ENCODE measurements around the gene ACAN.

Gene ACAN

DNA sequence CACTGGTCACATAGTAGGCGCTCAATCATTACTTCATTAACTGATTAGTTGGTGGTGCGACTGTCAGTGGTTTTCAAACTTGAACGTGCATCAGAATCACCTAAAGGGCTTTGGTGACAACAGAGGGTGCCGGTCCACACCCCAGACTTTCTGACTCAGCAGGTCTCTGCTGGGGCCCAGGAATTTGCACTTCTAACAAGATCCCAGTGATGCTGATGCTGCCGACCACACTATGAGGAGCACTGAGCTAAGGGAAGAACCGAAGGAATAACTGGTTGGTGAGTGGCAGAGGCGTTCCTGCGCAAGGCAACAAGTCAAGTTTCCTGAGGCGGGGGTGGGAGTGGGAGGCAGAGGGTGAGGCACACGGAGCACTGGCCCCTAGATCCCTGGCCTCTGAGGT lies 73.3 kb downstream of the ACAN start:
- DNase-seq (ENCODE audit: low read depth in 2 of 3, low spot score in 1 of 3): no peak

DNA sequence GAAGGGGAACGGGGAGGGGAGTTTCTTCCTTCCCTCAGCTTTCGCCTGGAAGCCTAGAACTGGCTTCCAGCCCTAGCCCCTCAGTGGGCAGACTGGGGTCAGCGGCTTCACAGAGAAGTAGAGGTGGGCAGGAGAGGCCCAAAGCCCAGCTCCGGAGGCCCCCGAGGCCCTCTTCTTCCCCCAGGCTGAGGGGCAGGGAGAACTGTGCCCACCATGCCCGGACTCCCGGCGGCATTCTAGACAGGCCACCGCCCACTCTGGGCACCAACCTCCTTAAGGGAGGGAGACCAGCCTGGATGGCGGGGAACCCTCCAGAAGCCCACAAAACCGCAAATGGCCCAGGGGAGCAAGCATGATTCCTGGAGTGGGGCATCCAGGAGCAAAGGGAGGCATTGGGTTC lies 74.2 kb downstream of the ACAN start:
- DNase-seq (ENCODE audit: low read depth in 2 of 3, low spot score in 1 of 3): no peak

DNA sequence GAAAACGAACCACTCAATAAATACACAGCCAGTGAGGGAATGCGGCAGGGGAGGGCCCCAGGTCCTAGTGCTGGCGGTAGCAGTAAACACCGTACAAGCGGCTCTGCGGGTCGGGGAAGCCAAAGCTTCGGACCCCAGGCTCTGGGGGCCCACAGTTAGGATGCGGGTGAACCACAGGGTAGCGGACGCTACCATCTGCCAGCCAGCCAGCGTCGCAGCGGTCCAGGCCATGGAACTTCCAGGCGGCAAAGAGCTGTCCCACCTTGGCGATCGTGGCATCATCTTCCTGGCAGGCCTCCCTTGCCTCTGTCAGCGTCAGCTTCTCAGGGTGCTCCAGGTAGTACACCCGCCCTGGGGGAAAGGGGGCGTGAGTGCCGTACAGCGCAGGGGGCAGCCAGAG lies 74.7 kb downstream of the ACAN start:
- DNase-seq (ENCODE audit: low read depth in 2 of 3, low spot score in 1 of 3): no peak

DNA sequence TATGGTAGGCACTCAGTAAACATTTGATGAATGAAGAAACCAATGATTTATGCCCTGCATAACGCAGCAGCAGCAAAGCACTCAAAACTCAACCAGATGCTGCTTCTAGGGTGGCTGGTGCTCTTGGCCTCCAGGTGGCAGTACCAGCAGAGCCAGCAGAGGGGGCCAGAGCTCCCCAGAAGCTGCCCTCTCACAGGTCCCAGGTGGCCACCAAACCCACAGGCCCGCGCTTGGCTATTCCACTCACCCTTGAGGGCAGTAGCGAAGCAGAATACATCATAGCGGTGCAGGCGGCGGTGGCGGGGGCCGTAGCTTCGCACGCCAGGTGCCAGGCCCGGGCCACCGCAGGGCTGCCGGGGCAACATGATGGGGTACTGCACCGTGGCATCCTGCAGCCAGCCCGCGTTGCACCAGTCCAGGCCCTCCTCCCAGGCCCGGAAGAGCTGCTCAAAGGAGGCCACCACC lies 75.5 kb downstream of the ACAN start:
- DNase-seq (ENCODE audit: low read depth in 2 of 3, low spot score in 1 of 3): peak in 1 of 3 donors; percentile 16

DNA sequence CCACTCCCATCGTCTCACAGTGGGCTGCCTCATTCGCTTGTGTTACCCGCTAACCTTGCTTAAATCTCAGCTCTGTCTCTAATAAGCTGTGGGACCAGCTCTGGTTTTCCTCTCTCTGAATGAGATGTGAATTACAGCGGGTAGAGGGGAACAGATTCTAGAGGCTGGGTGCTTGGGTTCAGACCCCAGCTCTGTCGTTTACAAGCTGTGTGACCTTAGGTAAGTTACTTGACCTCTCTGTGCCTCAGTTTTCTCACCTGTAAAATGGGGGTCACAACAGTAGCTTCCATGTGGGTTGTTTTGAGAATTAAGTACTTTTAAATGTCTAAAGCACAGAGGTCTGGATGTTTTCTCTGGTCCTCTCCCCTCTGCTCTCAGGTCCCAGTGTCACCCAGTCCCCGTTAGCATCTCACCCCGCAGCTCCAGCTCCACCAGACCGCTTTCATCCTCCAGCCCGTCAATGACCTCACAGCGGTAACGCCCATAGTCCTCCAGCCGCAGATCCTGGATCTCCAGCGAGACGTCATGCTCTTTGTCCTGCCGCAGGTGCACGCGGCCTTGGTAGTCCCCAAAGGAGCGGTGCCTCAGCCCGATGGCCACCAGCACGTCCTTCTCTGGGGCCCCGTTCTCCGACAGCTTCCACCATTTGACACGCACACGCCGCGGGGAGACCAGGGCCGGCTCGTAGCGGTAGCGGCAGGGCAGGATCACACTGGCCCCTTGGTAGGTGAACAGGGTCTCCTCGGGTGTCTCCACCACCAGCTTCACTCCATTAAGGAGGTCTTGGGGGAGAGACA lies 77.9 kb downstream of the ACAN start:
- DNase-seq (ENCODE audit: low read depth in 2 of 3, low spot score in 1 of 3): no peak

DNA sequence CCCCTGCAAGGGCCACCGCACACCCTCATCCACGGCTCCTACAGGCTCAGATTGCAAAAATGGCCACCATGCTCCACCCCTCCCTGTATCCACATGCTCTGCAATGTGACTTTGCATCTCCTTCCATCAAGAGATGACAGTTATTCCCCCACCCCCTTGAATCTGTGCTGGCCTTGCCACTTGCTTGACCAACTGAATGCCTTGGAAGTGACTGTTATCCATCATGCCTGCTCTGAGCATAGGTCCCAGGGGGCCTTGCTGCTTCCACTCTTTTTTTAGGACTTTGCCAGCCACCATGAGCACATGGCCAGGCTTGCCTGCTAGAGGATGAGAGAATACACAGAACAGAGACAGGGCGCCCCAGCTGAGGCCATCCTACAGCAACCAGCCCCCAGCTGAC lies 78.5 kb downstream of the ACAN start:
- DNase-seq (ENCODE audit: low read depth in 2 of 3, low spot score in 1 of 3): no peak

DNA sequence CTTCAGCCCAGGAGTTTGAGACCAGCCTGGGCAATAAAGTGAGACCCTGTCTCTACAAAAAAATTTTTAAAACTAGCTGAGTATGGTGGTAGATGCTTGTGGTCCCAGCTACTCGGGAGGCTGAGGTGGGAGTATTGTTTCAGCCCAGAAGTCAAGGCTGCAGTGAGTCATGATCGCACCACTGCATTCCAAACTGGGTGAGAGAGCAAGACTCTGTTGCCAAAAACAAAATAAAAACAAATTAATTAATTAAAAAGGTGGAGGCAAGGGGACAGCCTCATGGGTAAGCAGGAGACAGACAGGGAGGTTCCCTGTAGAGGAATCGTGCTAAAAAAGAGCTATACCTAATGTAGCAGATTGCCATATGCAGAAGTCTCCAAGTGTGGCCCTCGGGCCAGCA lies 79.5 kb downstream of the ACAN start:
- DNase-seq (ENCODE audit: low read depth in 2 of 3, low spot score in 1 of 3): no peak

DNA sequence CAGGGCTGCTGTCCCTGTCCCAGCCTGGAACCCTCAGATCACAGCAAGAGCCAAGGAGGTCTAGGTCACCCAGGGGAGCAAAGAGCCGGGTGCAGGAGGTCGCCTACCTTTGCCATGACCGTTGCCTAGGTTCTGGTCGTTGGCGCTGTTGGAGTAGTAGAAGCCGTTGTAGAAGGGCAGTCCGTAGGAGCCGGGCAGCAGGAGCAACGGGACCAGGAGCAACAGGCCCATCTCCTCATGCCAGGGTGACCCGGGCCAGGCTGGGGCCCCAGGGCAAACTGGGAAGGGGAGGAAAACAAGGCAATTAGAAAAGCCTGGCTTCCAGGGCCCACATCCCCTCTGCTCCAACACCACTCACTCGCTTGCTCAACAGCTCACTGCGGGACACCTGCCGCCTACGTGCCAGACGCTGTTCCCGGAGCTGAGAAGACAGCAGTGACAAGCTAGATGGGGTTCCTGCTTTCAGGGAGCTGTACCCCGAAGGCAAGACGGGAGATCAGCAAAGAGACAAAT lies 83.9 kb downstream of the ACAN start:
- DNase-seq (ENCODE audit: low read depth in 2 of 3, low spot score in 1 of 3): no peak

DNA sequence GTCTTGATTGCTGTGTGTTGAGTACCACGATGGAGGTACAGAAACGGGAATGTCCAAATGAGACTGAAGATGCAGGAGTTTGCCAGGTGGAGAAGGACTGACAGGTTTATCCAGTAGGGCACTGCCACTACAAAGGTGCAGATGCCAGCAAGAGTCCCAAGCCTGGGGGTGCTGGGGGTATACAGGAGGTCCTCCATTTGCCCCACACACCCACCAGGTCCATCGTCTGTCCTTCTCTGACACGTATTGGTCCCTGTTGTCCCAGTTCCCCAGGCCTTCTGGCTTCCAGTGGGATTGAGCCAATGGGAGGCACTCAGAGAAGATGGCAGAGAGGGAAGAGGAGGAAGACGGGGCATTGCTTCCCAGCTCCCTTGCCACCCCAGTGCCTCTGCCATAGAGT lies 85.5 kb downstream of the ACAN start:
- DNase-seq (ENCODE audit: low read depth in 2 of 3, low spot score in 1 of 3): no peak

DNA sequence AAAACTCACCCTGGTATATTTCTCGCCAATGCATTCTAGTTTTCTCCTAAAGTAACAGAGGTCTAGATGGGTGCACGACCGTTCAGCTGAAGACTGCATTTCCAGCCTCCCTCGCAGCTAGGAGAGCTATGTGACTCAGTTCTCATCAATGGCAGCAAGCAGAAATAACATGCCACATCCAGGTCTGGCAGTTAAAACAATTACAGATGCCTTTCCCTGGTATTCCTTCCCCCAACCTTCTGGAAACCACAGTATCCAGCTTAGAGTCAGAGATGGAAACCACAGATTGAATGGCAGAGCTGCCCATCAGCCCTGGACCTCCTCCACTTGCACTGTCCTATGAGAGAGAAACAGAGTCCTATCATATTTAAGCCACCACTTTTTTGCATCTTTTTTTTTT lies 87.3 kb downstream of the ACAN start:
- no peak for DNase-seq (ENCODE audit: low read depth in 2 of 3, low spot score in 1 of 3)

DNA sequence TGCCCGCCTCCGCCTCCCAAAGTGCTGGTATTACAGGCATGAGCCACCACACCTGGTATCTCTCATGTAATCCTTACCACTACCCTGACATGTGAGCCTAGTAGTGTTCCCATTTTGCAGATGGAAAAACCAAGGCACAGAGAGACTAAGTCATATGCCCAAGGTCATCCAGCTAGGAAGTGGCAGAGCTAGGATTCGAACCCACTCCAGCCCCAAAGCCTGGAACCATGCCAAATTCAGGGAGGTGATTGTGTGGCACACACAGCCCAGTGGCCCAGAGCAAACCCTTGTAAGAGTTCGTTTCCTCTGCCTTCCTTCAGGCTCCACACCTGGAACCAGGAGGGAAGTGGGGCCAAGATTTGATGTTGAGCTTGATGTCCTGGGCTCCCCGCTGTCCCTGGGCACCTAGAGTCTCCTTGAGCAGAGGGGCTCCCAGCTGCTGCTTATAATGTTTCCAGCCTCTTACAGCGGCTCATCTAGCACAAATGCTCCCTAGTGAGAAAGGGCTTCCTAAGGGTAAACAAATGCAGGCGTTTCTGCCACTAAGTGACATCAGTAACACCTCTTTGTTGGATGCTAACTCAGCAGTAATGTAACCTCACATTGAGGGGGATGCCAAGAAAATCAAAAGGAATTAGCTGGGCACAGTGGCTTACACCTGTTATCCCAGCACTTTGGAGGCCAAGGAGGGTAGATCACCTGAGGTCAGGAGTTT lies 88.5 kb downstream of the ACAN start:
- no peak for DNase-seq (ENCODE audit: low read depth in 2 of 3, low spot score in 1 of 3)

DNA sequence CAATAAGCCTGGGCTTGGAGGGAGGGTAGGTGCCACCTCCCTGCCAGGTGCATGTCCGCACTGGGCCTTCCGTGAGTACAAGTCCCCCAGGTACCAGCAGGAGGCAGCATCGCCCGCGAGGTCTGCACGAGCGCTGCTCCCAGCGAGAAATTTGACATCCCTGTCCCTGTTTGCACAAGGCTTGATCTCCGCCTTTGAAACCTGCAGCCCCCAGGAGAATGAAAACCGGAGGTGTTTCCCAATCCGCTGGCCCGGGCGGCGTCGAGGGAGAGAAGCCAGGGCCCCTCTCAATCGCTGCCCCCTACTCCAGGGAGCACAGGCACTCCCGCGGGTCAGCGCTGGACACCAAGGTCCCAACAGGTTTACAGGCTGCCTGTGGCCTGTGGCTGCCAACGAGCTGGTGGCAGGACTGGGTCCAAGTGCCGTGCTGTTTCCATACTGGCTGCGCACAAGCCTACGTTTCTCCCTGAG lies 91.1 kb downstream of the ACAN start:
- DNase-seq (ENCODE audit: low read depth in 2 of 3, low spot score in 1 of 3): peak; percentile 76 to 85 (median 80)

DNA sequence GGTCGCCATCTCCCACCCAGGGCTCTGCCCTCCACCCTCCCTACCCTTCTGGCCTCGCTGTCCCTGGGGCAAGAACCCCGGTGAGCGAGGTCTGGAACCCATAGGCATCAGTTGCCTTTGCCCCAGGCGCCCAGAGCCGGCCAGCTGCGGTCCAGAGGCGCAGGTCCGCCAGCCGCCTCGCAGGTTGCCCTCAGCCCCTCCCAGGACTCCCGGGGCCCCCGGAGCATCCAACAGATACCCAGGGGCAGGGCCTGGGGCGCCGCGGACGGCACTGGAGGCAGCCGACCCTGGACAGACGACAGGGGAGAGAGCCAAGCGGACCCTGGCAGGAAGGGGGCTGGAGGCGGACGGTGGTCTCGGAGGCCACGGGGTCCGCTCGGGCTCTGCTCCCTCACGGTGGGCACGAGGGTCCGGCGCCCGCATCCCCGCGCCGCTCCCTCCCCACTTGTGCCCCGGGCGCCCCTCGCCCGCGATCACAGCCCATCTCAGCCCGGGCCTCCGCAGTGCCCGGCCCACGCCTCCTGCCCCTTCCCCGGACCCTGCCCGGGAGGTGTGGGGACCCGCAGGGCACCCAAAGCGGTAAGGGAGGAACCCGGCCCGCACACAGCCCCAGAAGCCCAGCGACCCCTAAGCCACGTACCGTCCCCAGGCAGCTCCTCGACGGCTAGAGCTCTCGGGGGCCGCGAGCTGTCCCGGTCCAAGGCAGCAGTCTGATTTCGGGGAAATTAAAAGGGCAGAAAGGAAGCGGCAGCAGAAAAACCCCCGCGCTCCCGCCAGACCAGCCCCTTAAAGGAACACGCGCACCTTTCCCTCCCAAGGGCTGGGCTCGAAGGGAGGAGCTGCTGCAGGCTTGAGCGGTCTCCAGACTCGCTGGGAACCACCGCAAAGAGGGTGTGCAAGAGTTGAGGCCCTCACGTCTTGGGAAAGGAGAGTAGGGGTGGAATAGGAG lies 91.9 kb downstream of the ACAN start, which contains the start of gene HAPLN3:
HAPLN3 (minus strand) TSS at position 726 of the 949 bp plus-strand sequence. CDS start 8,246 bp downstream, outside the sequence.
- DNase-seq (ENCODE audit: low read depth in 2 of 3, low spot score in 1 of 3): peak; percentile 46 to 60 (median 60)

DNA sequence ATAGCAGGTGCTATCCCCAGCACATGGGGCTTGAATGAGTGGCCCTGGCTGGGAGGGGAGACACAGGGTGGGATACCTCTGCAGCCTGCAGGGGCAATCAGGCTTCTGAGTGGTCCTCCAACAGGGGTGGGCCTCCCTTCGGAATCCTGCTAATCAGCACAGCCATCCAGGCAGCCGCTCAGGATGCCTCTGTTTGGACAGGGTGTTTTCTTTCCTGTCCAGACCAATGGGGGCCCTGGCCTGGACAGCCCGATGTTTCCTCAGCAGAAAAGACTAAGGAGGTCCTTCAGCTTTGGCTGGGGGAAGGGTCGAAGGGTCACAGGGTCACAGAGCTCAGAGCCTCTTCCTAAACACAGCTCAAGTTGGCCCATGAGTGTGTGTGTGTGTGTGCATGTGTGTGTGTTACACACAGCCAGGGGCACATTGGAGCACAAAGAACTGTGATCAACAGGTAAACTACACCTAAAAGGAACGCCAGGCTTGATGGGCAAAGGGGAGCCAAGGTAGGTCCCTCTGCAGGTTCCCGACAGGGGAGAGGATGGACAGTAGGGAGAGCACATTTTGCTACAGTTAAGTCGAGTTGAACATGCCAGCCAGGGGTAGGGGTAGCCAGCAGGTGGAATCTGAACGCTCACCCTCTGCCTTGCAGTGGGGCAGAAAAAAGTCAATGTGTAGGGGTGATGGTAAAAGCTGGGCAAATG lies 93.2 kb downstream of the ACAN start:
- DNase-seq (ENCODE audit: low read depth in 2 of 3, low spot score in 1 of 3): no peak

DNA sequence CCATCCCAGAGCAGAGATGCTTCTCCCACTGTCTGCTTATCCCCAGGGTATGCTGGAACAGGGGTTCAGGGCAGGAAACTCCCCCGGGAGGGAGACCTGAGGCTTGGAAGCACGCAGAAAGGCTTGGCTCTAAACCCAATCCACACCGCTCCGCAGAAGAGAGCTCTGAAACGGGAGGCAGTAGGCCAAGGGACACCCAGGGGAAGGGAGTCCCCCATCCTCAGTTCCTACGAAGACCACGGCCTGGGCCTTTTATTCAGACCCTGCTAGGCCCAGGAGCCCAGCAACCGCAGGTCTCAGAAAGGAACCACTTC lies 93.9 kb downstream of the ACAN start:
- no peak for DNase-seq (ENCODE audit: low read depth in 2 of 3, low spot score in 1 of 3)

DNA sequence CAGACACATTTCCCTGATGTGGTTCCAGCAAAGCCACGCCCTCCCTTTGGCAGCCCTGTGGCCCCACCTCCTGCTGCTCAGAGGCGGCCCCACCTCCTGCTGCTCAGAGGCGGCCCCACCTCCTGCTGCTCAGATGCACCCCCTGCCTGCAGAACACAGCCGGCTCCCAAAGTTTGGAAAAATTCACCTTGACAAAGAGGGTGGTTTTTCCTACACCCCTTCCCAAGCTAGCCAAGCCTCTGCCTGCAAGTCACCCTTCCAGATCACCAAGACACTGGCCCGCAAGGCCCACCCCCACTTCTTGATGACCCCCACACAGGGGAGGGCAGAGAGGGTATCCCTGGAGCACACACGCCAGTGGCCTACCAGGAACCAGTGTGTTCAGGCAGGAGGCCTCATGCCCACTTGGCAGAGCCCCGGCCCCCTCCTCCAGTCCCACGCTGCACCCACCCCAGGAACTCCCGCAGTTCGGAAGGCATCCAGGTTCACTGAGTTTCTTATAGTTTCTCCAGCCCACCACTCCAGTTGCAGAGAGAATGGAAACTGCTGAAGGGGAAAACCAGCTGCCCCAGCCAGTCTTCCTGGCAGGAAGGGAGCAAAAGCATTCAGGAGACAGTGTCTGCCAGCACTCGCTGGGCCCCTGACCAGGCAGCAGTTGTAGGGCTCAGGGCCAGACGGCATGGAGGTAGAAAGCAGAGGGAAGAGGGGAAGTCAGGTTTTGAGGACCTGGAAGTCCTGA lies 94.4 kb downstream of the ACAN start:
- DNase-seq (ENCODE audit: low read depth in 2 of 3, low spot score in 1 of 3): peak; percentile 61 to 80 (median 71)

DNA sequence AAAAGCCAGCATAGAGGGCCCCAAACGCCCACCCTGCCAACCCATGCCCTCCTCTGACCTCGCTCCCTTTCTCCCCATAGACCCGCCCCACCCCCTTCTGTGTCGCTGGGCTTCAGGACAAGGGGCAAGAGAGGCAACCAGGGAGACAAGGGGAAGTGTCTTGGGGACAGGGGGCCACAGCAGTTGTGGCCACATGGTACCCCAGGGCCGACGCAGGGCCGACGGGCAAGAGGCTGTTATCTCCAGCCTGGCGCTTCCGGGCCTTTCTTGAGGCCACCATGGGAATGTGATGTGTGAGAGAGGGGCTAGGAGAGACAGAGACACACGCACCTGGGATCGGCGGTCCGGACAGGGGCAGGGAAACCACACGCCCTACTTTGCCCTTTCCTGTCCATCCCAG lies 95.5 kb downstream of the ACAN start:
- no peak for DNase-seq (ENCODE audit: low read depth in 2 of 3, low spot score in 1 of 3)

DNA sequence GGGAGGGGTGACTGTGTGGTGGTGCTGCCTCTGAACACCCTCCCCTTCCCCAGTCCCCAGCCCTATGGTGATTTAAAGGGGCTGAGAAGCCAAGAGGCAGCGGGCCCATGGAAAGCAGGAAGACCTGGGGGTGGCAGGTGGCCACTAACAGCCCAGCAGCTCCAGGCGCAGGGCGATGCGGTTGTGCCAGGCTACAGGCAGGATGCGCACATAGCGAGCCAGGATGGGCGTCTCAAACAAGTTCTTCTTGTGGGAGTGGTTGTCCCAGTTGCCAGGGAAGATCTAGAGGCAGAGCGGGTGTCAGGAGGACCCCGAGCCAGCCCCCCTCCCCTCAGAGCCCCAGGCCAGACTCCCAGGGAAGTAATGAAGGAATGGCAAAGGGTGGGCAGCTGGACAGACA lies 96.0 kb downstream of the ACAN start:
- no peak for DNase-seq (ENCODE audit: low read depth in 2 of 3, low spot score in 1 of 3)

DNA sequence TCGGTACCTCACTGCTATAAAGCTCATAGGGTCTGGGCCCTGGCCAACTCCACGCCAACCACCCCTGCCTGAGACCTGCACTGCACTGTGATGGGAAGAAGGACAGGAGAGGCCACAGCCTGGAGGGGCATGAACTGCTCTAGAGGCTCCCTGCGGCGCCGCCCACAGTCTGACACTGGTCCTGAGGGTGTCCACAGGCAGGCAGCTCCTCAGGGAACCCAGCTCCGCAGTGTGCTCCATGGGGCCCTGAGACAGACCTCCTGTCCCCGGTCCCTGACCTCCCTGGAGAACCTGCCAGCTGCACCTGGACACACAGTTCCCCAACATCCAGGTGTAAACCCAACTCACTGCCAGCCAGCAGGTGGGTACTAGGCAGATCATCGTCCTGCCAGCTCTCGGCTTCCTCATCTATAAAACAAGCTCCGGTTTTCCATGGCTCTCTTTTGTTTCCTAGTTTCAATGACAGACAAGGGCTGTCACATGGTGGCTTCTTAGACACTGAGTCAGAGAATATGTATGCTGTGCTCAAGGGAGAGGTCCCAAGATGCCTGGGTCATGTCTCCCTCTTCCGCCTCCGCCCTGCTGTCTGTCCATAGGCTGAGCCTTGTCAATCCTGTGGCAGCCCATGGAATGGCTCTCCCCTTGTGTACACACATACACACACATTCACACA lies 97.2 kb downstream of the ACAN start:
- DNase-seq (ENCODE audit: low read depth in 2 of 3, low spot score in 1 of 3): no peak
